ENCODE measurements around the gene MBD1.
"Not testable (repeated sequence)": the region's sequence is repeated elsewhere in the genome, so short reads cannot be mapped to it uniquely, and the experiment has no call there.

Gene MBD1

GRCh38 chr18:50274044-50274442 is 7.3 kb downstream of the MBD1 start:
- no peak for DNase-seq (ENCODE audit: low read depth in 3 of 3, low spot score in 1 of 3)

- DNase-seq (ENCODE audit: low read depth in 3 of 3, low spot score in 1 of 3): no peak
Measured at GRCh38 chr18:50273203-50274043, 7.9 kb downstream of the MBD1 start.

GRCh38 chr18:50272568-50272967 is 8.8 kb downstream of the MBD1 start:
- no peak for DNase-seq (ENCODE audit: low read depth in 3 of 3, low spot score in 1 of 3)

GRCh38 chr18:50268022-50268747 is 13.1 kb downstream of the MBD1 start:
- DNase-seq (ENCODE audit: low read depth in 3 of 3, low spot score in 1 of 3): peak; percentile 43 to 72 (median 52)

GRCh38 chr18:50266248-50266704 is 15.0 kb downstream of the MBD1 start, which contains the start of gene CFAP53:
CFAP53 (minus strand) TSS chr18:50266495; CDS start chr18:50266404, 91 bp downstream.
- DNase-seq (ENCODE audit: low read depth in 3 of 3, low spot score in 1 of 3): peak; percentile 50 to 66 (median 63)

GRCh38 chr18:50262977-50263376 is 18.3 kb downstream of the MBD1 start:
- no peak for DNase-seq (ENCODE audit: low read depth in 3 of 3, low spot score in 1 of 3)

- no peak for DNase-seq (ENCODE audit: low read depth in 3 of 3, low spot score in 1 of 3)
Measured at GRCh38 chr18:50250935-50251334, 30.4 kb downstream of the MBD1 start.

GRCh38 chr18:50249576-50249975 is 31.7 kb downstream of the MBD1 start:
- no peak for DNase-seq (ENCODE audit: low read depth in 3 of 3, low spot score in 1 of 3)

GRCh38 chr18:50247561-50247960 is 33.8 kb downstream of the MBD1 start:
- DNase-seq (ENCODE audit: low read depth in 3 of 3, low spot score in 1 of 3): no peak

- DNase-seq (ENCODE audit: low read depth in 3 of 3, low spot score in 1 of 3): not testable (repeated sequence)
Measured at GRCh38 chr18:50241768-50242167, 39.6 kb downstream of the MBD1 start.

GRCh38 chr18:50240080-50240563 is 41.2 kb downstream of the MBD1 start:
- DNase-seq (ENCODE audit: low read depth in 3 of 3, low spot score in 1 of 3): no peak

- no peak for DNase-seq (ENCODE audit: low read depth in 3 of 3, low spot score in 1 of 3)
Measured at GRCh38 chr18:50232419-50232818, 48.9 kb downstream of the MBD1 start.

GRCh38 chr18:50231621-50232020 is 49.7 kb downstream of the MBD1 start:
- no peak for DNase-seq (ENCODE audit: low read depth in 3 of 3, low spot score in 1 of 3)

- DNase-seq (ENCODE audit: low read depth in 3 of 3, low spot score in 1 of 3): not testable (repeated sequence)
Measured at GRCh38 chr18:50220249-50220648, 61.1 kb downstream of the MBD1 start.

All from stimulated activated CD4-positive, alpha-beta T cell treated with anti-CD3 and anti-CD28 coated beads, TNF-alpha, amount 100 ng/mL, for 1 hour (primary cell).